NCI-H2081 (cell line): ENCODE measurements around the gene GGTLC2.
"Not testable (repeated sequence)": the region's sequence is repeated elsewhere in the genome, so short reads cannot be mapped to it uniquely, and the experiment has no call there.

Experiments used
- DNase-seq, 2 experiments: peaks; one replicate each; lab custom pipeline; 2025; lab: John Stamatoyannopoulos, UW

Gene GGTLC2

DNA sequence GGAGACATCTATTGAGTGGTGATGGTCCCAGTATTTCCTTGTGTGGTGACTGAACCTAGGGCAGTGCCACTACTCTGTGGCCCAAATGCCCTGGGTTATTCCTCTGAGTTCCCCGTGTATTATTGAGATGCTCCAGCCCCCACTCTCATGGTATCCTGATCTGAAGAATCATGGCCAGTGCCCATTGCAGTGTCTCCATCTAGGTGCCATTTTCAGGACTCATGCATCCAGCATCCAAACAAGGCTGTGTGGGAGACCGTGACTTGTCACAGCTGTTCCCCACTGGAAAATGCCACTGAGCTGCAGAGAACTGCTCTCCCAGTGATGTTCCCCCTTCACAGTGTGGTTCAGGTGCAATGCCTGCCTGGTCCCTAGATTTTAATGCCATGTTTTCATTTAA, 24.7 kb downstream of the GGTLC2 start:
- no peak for DNase-seq

DNA sequence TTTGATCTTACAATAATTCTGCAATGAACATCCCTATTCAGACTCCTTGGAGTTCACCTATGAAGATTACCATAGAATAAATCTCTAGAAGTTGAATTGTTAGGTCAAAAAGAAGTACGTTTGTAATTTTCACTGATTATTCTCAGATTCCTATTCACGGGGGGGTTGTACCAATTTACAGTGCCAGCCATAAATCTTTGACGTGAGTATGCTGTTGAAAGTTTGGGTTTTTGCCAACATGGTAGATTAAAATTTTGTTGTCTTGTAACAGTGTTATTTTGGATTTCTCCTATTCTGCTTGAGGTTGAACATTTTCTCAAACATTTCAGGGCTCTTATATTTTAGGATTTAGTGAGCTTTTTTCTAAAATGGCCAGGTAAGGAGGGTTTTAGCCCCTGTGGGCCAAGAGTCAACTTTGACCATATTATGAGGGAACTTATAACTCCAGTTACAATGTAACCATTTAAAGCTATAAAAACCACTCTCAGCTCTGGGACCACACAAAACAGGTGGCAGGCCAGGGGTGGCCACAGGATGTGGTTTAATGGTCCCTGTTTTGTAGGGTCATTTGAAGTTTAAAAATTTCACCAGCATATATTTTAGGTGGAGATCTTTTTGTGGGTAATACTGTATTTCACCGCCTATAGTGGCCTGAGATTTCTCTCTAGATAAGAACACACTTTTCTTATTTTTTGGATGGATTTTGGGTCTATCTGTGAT, 25.8 kb downstream of the GGTLC2 start:
- no peak for DNase-seq

DNA sequence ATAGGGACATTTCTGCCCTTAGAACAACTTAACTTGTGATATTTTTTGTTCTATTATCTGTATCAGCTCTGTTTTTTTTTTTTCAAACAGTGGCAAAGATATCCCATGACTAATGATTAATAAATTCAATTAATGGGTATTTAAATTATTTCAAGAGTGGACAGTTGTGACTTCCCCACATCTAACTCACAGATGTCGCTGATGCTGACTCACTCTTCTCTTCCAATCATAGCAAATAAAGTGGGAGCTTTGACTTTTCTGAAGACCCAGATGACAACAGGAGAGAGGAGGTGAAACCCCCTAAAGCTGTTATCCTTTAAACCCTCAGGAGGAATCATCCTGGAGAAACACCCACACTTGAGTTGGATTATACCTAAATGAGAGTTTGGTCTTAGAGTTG, 27.1 kb downstream of the GGTLC2 start:
- no peak for DNase-seq

DNA sequence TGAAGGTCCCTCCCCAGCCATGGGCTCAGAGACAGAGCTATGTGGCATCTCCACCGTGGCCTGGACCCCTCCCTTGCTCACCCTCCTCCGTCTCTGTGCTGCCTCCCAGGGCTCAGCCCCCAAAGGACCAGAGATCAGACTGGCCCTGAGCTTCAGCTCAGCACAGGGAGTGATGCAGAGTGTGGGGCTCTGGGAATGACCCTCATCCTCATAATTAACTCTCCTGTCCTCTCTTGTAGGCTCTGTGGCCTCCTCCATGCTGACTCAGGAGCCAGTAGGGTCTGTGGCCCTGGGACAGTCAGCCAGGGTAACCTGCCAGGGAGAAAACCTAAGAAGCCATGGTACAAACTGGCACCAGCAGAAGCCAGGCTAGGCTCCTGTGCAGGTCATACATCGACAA, 28.7 kb downstream of the GGTLC2 start:
- DNase-seq, result no peak

DNA sequence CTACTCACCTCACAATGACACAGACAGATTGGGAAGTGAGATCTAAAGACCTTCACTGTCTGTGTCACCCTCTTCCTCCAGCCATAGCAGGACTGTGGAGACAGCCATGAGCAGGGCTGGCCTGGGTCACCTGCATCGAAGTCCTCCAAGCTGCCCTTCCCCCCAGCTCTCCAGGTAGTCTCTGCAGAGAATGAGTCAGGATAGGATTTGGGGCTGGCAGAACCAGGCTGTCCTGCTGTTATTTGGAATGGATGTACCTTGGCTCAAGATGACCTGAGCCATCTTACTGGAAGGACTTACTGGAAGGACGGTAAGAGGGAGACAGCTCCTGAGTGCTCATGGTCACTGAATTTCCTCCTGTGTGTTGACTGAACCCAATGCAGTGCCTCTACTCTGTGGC, 29.2 kb downstream of the GGTLC2 start:
- DNase-seq, result no peak

DNA sequence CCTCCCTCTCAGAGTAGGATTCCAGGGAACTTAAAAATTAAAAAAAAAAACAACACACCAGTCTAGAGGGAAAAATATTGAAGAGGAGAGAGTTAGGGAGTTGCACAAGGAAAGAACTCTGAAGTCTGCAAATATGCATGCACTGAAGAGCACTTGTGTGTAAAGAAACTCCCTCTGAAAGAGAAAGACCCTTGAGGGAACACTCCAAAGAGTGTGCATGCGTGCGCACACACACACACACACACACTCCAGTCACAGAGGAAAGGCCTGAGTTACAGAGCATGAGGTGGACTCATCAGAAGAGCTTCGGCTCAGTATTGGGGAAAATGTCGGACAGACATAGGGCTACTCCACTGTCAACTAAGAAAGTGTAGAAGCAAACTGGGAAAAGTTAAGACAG, 30.1 kb downstream of the GGTLC2 start:
- no peak for DNase-seq

DNA sequence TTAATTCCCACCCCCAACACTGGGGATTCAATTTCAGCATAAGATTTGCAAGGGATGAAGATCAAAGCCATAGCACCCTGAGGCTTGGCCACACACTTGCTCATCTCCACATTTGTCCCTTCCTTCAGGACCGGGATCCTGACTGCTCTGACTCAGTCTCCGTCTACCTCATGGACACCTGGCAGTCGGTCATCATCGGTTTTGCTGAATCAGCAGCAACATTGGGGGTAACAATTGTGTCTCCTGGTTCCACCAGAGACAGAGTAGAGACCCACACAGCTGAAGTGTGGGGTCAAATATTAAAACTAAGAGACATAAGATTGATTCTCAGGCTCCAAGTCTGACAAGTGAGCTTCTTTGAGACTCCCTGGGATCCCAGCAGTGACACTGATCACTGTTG, 34.6 kb downstream of the GGTLC2 start:
- DNase-seq, result no peak

DNA sequence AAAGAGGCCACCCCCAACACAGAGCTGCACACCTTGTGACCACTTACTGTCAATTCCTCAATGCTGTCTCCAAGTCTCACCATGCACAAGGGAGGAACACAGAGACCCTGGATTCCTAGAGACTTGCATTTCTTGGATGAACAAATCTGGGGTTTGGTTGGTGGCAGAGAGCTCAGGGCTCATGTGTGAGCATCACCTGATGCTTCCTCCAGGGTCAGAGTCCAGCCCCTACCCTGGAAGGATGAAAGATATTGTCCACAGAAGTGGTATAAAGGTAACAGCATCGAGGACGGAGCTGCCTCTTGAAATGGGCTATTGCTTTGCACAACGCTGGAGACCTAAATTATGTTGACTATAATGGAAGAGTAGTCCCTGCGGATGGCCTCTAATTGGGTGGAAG, 36.0 kb downstream of the GGTLC2 start:
- no peak for DNase-seq

DNA sequence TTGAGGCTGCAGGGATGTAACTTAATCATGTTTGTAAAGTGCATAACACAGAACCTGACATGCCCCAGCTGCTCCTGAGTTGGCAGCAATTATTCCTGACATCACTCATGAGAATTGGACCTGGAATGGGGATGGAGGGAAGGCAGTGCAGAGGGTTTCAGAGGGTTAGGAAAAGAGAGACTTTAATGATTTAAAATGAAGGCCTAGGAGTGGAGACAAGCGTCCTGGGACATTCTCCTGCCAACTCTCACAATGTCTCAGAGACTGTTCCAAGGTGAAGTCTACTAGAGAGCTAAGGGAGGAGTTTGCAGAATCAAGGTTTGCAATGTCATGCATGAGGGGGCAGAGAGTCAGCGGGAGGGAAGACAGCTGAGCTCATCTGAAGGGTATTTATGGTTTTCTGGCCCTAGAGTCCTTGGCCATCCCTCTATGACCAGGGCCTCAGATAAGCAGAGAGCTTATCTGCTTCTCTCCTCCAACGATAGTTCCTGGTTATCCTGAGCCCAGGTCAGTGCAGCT, 36.9 kb downstream of the GGTLC2 start:
- no peak for DNase-seq

DNA sequence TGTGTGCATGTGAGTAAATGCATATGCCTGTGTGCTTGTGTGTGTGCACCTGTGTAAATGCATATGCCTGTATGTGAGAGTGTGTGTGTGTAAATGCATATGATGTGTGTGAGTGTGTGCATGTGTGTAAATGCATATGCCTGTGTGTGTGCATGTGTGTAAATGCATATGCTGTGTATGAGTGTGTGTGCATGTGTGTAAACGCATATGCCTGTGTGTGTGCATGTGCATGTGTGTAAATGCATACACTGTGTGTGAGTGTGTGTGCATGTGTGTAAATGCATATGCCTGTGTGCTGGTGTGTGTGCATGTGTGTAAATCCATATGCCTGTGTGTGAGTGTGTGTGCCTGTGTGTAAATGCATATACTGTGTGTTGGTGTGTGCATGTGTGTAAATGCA, 37.8 kb downstream of the GGTLC2 start:
- no peak for DNase-seq

DNA sequence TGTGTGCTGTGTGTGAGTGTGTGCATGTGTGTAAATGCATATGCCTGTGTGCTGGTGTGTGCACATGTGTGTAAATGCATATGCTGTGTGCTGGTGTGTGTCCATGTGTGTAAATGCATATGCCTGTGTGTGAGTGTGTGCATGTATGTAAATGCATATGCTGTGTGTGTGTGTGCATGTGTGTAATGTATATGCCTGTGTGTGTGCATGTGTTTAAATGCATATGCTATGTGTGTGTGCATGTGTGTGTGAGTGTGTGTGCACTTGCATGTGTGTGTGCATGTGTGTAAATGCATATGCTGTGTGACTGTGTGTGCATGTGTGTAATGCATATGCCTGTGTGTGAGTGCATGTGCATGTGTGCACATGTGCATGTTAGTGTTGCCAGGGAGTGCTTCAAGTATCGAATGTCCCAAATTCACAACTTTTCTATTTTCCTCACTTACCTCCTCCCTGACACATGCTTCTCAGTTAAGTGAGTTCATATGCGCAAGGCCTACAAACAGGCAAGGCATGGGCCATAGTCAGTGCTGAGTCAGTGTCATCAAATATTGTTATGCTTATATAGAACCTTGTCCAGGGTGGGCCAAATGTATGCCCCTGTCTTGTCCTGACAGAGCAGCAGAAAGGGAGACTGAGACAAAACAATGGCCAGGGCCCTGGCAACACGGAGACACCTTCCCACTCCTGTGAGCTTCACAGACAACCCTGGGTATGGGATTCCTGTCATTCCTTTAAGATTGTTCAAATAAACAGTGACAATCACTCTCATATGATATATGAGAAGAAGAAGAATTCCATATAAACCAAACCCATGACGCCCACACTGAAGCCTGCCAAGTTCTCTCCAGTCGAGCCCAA, 38.6 kb downstream of the GGTLC2 start:
- no peak for DNase-seq

DNA sequence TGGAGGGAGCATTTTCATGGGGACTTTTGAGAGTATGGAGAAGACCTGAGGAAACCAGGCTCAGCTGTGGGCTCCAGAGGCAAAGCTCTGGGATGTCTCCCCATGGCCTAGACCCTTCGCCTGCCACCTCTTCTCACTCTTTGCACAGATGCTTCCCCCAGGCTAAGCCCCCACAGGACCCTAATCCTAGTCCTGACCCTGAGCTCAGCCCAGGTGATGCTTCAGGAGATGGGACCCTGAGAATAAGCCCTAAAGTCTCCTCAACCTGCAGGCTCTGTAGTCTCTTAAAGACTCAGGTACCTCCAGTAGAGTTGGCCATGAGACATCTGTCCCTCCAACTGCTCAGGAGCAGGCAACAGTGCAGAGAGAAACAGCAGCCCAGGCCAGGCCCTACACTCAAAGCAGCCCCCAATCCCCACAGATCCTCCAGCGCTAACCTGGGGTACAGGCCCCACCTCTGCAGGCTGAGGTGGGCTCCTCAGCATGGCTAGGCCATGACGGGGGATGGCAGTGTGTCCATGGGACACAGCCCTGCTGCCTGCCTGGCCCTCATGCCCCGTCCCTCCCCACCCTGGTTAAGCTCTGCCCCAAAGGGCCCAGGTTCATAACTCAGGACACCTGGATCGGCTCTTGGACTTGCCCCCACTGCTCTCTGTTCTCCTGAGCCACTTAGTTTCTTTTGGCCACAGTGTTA, 39.4 kb downstream of the GGTLC2 start:
- no peak for DNase-seq

DNA sequence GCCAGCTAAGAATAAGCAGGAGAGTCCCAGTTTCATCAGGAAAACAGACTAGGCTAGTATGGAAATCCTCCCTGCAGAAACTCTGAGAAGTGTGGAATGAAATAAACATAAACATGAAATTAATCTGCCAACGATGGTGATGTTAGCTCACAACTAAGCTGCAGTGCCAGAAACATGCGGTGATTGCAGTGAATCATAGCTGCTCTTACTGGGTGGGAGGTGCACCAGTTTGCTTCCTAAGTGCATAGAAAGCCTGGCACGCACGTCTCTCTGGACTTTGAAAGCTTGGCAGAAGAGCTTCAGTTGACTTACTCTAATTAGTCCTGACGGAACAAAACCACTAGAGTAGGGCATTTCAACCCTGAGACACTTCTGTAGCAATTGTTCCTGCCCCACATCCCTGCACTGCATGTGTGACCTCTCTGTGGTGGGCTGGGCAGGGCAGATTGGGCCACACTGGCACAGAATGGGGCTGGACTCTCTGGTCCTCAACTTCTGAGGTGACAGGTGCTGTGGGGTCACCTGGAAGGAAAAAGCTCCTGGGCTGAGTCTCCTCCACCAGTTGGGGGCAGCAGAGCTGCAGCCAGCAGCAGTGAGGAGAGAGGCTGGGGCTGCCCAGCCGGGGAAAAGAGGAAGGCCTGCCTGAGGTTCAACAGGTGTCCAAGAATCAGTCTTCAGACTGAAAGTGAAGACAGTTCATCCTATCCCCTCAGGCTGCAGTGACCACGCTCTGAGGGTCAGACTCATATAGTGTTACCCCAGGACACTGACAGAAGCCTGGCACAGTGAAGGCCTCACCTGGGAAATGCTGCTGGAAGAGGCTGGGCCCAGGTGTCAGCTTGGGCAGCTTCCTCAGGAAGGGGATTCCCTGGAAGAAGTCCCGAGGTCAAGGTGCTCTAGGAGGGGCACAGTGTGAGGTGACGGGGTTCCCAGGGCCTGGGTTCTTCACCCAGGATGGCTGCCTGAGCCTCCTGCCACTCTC, 40.5 kb downstream of the GGTLC2 start:
- no peak for DNase-seq

DNA sequence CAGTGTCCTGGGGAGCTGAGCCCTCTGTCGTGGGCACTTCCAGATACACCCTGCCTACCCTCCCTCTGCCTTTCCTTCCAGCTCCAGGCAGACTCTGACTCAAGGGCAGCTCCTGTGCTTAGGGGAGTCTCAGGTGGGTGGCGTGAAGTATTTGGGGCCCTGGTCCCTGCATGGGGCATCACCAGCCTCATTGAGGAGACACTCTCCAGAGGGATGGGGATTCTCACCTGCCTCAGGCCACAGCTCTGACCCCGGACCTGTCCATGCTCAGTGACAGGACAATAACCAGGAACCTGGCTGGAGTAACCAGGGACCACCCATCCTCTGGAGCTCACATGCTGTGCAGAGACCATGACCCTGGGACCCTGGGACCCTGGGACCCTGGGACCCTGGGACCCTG, 41.2 kb downstream of the GGTLC2 start:
- no peak for DNase-seq

DNA sequence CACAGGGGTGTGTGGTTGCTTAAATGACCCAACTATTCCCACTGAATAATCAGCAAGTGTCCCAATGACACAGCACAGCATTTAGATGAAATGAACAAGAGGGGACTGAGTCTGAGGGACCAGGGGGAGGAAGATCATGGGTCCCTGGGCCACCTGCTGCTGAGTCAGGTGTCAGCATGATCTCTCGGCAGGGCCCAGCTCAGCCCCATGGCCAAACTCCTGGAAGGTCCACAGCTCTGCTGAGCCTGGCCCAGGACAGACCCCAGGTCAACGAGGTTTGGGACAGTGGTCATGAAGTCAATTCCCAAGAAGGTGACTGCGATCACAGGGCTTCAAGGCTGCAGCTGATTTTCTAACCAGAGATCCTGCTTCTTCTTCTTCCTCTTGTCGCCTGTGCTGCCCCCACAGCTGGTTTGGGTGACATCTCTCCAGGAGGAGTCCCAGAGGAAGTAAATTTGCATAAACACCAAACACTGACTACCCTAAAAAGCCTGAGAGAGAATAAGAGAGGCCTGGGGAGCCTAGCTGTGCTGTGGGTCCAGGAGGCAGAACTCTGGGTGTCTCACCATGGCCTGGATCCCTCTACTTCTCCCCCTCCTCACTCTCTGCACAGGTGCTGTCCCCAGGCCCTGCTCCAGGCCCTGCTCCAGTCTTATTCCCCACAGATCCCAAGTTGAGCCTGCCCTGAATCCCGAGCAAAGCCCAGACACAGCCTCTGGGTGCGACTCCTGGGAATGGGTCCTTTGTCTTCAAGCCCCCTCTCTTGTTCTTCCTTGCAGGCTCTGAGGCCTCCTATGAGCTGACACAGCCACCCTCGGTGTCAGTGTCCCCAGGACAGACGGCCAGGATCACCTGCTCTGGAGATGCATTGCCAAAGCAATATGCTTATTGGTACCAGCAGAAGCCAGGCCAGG, 42.0 kb downstream of the GGTLC2 start:
- not testable (repeated sequence) for DNase-seq

DNA sequence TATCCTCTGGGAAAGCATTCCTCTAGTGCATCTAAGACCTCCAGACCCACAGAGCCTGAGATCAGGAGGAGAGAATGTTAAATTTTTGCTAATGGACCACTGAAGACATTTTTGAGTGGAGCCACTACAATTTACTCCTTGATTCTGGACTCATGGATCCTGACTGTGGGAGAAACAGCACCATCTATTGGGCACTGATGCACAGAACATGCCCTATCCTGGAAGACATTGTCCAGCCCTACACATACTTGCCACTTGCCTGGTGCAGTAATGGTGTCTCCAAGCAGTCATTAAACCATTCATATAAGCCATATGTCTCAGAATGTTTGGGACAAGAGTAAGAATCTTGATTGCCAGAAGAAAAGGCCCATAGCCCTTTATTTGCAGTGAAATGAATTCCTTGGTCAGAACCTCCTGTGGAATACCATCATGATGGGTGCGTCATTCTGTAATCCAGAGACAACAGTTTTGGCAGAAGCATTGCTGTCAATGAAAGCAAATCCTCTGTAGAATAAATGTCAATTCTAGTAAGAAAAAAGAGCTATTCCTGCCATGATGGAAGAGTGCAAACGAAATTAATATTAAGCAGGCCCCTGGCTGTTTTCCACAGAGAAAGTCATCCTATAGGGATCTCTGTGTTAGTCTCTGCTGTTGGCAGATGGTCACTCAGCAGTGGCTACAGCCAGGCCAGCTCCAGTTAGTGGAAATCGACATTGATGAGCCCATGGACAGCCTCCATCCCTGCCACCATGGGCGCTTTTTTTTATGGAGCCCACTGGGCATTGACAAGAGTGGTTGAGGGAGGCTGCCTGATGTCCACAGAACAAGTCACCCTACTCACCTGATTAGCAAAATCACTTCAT, 43.5 kb downstream of the GGTLC2 start:
- peak; percentile 32 to 35 for DNase-seq

DNA sequence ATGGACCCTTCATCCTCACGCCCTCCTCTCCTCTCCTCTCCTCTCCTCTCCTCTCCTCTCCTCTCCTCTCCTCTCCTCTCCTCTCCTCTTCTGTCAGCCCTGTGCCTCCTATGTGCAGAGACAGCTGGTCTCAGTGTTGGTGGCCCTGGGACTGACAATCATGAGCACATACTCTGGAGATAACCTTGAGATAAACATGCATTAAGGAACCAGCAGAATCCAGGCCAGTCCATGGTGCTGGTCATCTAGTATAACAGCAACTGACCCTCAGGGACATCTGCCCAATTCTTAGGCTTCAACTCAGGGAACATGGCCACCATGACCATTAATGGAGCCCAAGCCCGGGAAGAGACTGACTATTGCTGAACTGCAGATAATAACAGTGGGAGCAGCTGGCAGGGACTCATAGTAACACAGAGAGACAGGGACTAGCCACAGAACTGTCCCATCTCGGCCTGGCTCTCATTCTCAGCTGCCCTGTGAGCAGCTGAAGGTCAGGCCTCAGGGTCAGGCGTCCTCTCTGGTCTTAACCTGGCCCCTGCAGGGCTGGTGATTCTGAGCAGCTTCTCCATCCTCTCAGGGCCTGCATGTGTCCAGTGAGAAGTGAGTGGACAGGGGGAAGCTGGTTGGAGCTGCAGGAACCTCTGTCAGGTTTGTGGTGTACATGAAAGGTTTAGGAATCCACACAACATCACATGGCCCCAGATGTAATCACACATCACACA, 45.4 kb downstream of the GGTLC2 start:
- DNase-seq, result no peak

DNA sequence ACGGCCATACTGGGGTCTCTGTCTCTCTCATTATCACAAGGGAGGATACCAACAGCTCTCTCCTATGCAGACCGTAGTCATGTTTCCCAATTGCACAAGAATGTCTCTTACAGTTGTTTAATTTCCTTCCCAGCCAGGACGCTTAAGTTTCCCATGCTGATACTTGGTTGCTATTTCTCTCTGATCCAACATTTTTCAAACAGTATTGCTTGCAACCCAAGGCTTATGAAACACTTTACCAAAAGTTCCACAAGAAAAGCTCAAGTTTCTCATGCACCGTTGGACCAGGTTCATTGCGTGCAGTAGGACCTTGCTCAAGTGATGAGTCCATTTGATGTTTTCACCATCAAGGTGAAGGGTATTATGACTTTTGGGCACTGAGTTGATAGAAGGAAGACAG, 46.6 kb downstream of the GGTLC2 start:
- no peak for DNase-seq
